Gastroesophageal sphincter (tissue), 3 donors: ENCODE measurements around the gene LONRF2.

Experiments used
- EP300 ChIP-seq: sonication (generic); formaldehyde crosslinking; IDR thresholded peaks from one replicate; pipeline ENCODE4 v1.6.1; 2017; ENCODE audit warnings: antibody characterized with exemption, mild to moderate bottlenecking
- POLR2A ChIP-seq, 2 donors: fragments of 450-650 bp; IDR thresholded peaks; one replicate each; pipeline ENCODE4 v1.6.1; 2017; ENCODE audit warnings: antibody characterized with exemption in 2 of 2, mild to moderate bottlenecking in 2 of 2, moderate library complexity in 1 of 2
- POLR2AphosphoS5 ChIP-seq: sonication (generic); formaldehyde crosslinking; IDR thresholded peaks from one replicate; pipeline ENCODE4 v1.6.1; 2017; ENCODE audit warnings: antibody characterized with exemption
- TF ChIP-seq, protein P1 (sequence below), 4 experiments: fragments of 200-600 bp in 2 of 4; fragments of 450-650 bp in 2 of 4; sonication (generic) in 1 of 4; IDR thresholded peaks; one replicate each; pipeline ENCODE4 v1.5.1; 2017 to 2019; ENCODE audit warnings: antibody characterized with exemption in 4 of 4, mild to moderate bottlenecking in 2 of 4, moderate library complexity in 2 of 4

DNA sequence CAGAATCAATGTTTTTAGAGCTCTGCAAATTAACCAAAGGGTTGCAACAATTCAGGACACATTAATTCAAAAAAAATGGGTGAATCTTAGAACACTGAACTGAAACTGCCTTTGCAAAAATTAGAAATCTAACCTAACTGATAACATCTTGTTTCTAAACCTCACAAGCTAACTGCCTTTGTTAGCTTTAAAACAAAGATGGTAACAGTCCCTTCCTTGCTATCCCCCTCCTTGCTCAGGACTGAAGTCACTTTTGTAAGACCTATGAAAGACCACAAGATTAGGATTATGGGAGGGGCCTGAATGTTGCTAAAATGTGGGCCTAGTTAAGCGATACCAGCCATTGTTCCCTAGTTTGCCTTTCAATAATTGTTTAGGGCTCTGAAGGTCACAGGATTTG lies 44.9 kb upstream of the LONRF2 start:
- TF ChIP-seq POLR2AphosphoS5 (no peak), EP300 (no peak), POLR2A (IDR thresholded peaks at IDR 0.05) (no peak)
- TF ChIP-seq, protein P1, sequence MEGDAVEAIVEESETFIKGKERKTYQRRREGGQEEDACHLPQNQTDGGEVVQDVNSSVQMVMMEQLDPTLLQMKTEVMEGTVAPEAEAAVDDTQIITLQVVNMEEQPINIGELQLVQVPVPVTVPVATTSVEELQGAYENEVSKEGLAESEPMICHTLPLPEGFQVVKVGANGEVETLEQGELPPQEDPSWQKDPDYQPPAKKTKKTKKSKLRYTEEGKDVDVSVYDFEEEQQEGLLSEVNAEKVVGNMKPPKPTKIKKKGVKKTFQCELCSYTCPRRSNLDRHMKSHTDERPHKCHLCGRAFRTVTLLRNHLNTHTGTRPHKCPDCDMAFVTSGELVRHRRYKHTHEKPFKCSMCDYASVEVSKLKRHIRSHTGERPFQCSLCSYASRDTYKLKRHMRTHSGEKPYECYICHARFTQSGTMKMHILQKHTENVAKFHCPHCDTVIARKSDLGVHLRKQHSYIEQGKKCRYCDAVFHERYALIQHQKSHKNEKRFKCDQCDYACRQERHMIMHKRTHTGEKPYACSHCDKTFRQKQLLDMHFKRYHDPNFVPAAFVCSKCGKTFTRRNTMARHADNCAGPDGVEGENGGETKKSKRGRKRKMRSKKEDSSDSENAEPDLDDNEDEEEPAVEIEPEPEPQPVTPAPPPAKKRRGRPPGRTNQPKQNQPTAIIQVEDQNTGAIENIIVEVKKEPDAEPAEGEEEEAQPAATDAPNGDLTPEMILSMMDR (IDR thresholded peaks at IDR 0.05): no peak
